Gastrocnemius medialis (tissue), 4 donors: ENCODE results near the gene YPEL1. TPM values are rescaled to one million over a fixed set of nuclear protein-coding genes. Genes with fewer than 3 reads are reported as not detected.

Source experiments
- ATAC-seq, 2 donors: fragments of 150-250 bp; one replicate each; pipeline ENCODE4 v1.9.1; 2016
- DNase-seq, 2 donors: peaks; one replicate each; pipeline ENCODE4 v3.0.0-alpha.2; 2019
- H3K27ac ChIP-seq, 4 donors: fragments of 200-600 bp; sonication (generic); 1 replicate in 1 of 4; 2 replicates in 3 of 4; pipeline ENCODE4 v1.5.1; 2016 to 2018; ENCODE audit warnings: mild to moderate bottlenecking in 2 of 4, moderate library complexity in 1 of 4
- H3K27me3 ChIP-seq, 3 donors: fragments of 200-600 bp; sonication (generic) in 2 of 3; 1 replicate in 1 of 3; 2 replicates in 2 of 3; pipeline versions ENCODE4 v1.5.1 to v1.6.0; 2016 to 2019; ENCODE audit warnings: mild to moderate bottlenecking in 1 of 3, moderate library complexity in 1 of 3
- H3K36me3 ChIP-seq, 2 donors: fragments of 200-600 bp; sonication (generic) in 1 of 2; one replicate each; pipeline ENCODE4 v1.5.1; 2017 to 2018
- H3K4me1 ChIP-seq, 2 donors: fragments of 200-600 bp; sonication (generic) in 1 of 2; one replicate each; pipeline ENCODE4 v1.5.1; 2016 to 2017; ENCODE audit warnings: mild to moderate bottlenecking in 2 of 2
- H3K4me3 ChIP-seq, 4 donors: fragments of 200-600 bp; sonication (generic) in 3 of 4; 1 replicate in 1 of 4; 2 replicates in 3 of 4; pipeline ENCODE4 v1.5.1; 2016 to 2019; ENCODE audit warnings: mild to moderate bottlenecking in 2 of 4
- H3K9me3 ChIP-seq, 3 donors: fragments of 200-600 bp; sonication (generic) in 2 of 3; 1 replicate in 1 of 3; 2 replicates in 2 of 3; pipeline ENCODE4 v1.5.1; 2016 to 2019
- POLR2A ChIP-seq, 2 donors: fragments of 450-650 bp; IDR thresholded peaks; one replicate each; pipeline ENCODE4 v1.6.1; 2017; ENCODE audit warnings: antibody characterized with exemption in 2 of 2, mild to moderate bottlenecking in 2 of 2, moderate library complexity in 2 of 2
- in situ Hi-C, 4 donors: fragments of 200-750 bp; cut with MboI; loops; one replicate each; pipeline versions ENCODE4 v1.15.0 to v1.8.0; 2017; ENCODE audit warnings: low sequenced_read_pairs in 4 of 4
- intact Hi-C: fragments of 100-400 bp; cut with DNase I; formaldehyde crosslinking; loops from one replicate; pipeline ENCODE4 v1.15.1; 2023; ENCODE audit warnings: low total_unique reads
- total RNA-seq, 4 donors: library from RNA; depleted of rRNA; stranded (reverse); fragments of >200 nt; gene quantifications; one replicate each; pipeline versions ENCODE4 v1.1.0 to v1.2.3, GENCODE V29; 2016
- TF ChIP-seq, protein P1 (sequence below), 5 experiments: fragments of 450-650 bp in 3 of 5; fragments of 200-600 bp in 2 of 5; sonication (generic) in 2 of 5; IDR thresholded peaks in 4 of 5; conservative IDR thresholded peaks in 1 of 5; 1 replicate in 4 of 5; 2 replicates in 1 of 5; pipeline ENCODE4 v1.5.1; 2016 to 2019; ENCODE audit warnings: antibody characterized with exemption in 5 of 5, mild to moderate bottlenecking in 3 of 5, moderate library complexity in 3 of 5

Gene YPEL1
- total RNA-seq, 4 donors from 2014 or later = 23.6 to 42.1 (median 36.4) TPM

- H3K27me3 ChIP-seq = no peaks in the 10 kb centered on the region
- peaks cover 0 to 47% of the 10 kb centered on the region in 2 donors for H3K36me3 ChIP-seq
- no peaks in the 10 kb centered on the region for H3K4me1 ChIP-seq
- in situ Hi-C loops = no loop called here
- no peak for TF ChIP-seq POLR2A (IDR thresholded peaks at IDR 0.05)
- TF ChIP-seq, protein P1, sequence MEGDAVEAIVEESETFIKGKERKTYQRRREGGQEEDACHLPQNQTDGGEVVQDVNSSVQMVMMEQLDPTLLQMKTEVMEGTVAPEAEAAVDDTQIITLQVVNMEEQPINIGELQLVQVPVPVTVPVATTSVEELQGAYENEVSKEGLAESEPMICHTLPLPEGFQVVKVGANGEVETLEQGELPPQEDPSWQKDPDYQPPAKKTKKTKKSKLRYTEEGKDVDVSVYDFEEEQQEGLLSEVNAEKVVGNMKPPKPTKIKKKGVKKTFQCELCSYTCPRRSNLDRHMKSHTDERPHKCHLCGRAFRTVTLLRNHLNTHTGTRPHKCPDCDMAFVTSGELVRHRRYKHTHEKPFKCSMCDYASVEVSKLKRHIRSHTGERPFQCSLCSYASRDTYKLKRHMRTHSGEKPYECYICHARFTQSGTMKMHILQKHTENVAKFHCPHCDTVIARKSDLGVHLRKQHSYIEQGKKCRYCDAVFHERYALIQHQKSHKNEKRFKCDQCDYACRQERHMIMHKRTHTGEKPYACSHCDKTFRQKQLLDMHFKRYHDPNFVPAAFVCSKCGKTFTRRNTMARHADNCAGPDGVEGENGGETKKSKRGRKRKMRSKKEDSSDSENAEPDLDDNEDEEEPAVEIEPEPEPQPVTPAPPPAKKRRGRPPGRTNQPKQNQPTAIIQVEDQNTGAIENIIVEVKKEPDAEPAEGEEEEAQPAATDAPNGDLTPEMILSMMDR (IDR thresholded peaks at IDR 0.05 in 4 of 5, conservative IDR thresholded peaks at IDR 0.05 in 1 of 5) = no peak
- H3K27ac ChIP-seq = no peak overlapping the region
- no peak for DNase-seq
- ATAC-seq = no peak
- intact Hi-C loops = no loop called here
- H3K9me3 ChIP-seq = no peaks in the 10 kb centered on the region
- no peak overlapping the region for H3K4me3 ChIP-seq
These were observed 57.8 kb downstream of the YPEL1 start for GRCh38 chr22:21677606-21678443.

DNA sequence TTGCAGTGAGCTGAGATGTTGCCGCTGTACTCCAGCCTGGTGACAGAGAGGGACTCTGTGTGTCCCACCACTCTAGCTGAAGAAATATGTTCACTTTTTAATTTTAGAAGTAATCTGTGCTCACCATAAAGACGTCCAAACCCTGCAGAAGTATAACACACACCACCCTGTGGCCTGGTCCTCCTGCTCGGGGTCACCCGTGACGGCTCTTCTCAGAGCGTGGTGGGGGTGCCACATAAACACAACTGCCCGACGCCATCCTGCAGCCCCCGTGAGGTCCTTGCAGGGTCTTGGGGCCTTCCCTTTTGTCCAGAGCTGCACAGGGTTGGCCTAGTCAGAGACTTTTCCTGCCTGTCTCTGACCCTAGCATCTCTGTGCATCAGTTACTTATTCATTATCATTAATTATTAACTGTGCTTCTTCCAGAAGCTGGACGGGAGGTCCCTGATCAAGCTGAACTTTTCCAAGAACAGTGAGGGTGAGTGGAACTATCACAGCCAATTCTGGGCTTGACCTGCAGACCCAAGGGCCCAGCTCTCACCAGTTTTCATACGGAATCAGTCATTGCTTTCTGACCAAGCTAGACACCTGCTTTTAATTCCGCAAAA lies 60.9 kb downstream of the YPEL1 start:
- H3K36me3 ChIP-seq = peaks cover 0 to 60% of the 10 kb centered on the region in 2 donors
- TF ChIP-seq POLR2A (IDR thresholded peaks at IDR 0.05) = no peak
- TF ChIP-seq, protein P1 (IDR thresholded peaks at IDR 0.05 in 4 of 5, conservative IDR thresholded peaks at IDR 0.05 in 1 of 5) = no peak
- no peak overlapping the region for H3K4me3 ChIP-seq
- H3K9me3 ChIP-seq = no peaks in the 10 kb centered on the region
- no peak overlapping the region for H3K27ac ChIP-seq
- DNase-seq (no peak), ATAC-seq (no peak)
- H3K4me1 ChIP-seq = no peaks in the 10 kb centered on the region
- in situ Hi-C loops = no loop called here
- intact Hi-C loops = no loop called here
- H3K27me3 ChIP-seq = no peaks in the 10 kb centered on the region

- Histone ChIP-seq H3K27ac (no peak overlapping the region), H3K36me3 (peaks cover 0 to 60% of the 10 kb centered on the region in 2 donors), H3K4me1 (no peaks in the 10 kb centered on the region), H3K4me3 (no peak overlapping the region), H3K27me3 (no peaks in the 10 kb centered on the region), H3K9me3 (no peaks in the 10 kb centered on the region)
- ATAC-seq (no peak), DNase-seq (no peak)
- in situ Hi-C loops = no loop called here
- TF ChIP-seq POLR2A (IDR thresholded peaks at IDR 0.05) = no peak
- TF ChIP-seq, protein P1 (IDR thresholded peaks at IDR 0.05 in 4 of 5, conservative IDR thresholded peaks at IDR 0.05 in 1 of 5) = no peak
- intact Hi-C loops = no loop called here
These were observed 61.9 kb downstream of the YPEL1 start for GRCh38 chr22:21673534-21674321.

GRCh38 chr22:21672107-21672629 lies 63.4 kb downstream of the YPEL1 start:
- Histone ChIP-seq H3K4me1 (peaks cover 0 to under 1% of the 10 kb centered on the region in 2 donors), H3K27me3 (no peaks in the 10 kb centered on the region), H3K9me3 (no peaks in the 10 kb centered on the region), H3K4me3 (no peak overlapping the region), H3K27ac (no peak overlapping the region), H3K36me3 (peaks cover 0 to 60% of the 10 kb centered on the region in 2 donors)
- no peak for TF ChIP-seq POLR2A (IDR thresholded peaks at IDR 0.05)
- TF ChIP-seq, protein P1 (IDR thresholded peaks at IDR 0.05 in 4 of 5, conservative IDR thresholded peaks at IDR 0.05 in 1 of 5) = no peak
- intact Hi-C loops (no loop called here), in situ Hi-C loops (no loop called here)
- DNase-seq (no peak), ATAC-seq (no peak)
